SK-N-MC (cell line): ENCODE measurements around the gene UGP2.

Experiments used
- DNase-seq: peaks from one replicate; pipeline ENCODE4 v3.0.0-alpha.2; 2011; ENCODE audit warnings: low read depth, low spot score
- H3K27ac ChIP-seq: fragments of 200-600 bp; sonication (generic); 2 replicates; pipeline ENCODE4 v1.5.1; 2016; ENCODE audit warnings: mixed run types
- H3K36me3 ChIP-seq: fragments of 200-600 bp; sonication (generic); 2 replicates; pipeline ENCODE4 v1.6.1; 2017; ENCODE audit warnings: antibody characterized with exemption, low read length, mixed read lengths; ENCODE audit not compliant: insufficient read depth
- H3K4me3 ChIP-seq: fragments of 200-600 bp; sonication (generic); 2 replicates; pipeline ENCODE4 v1.5.1; 2016
- H3K9ac ChIP-seq: fragments of 200-600 bp; sonication (generic); 2 replicates; pipeline ENCODE4 v1.8.0; 2017; ENCODE audit warnings: mixed run types, mixed read lengths; ENCODE audit not compliant: insufficient read length
- H3K9me3 ChIP-seq: fragments of 200-600 bp; sonication (generic); 2 replicates; pipeline ENCODE4 v1.6.1; 2017; ENCODE audit warnings: low read depth, mild to moderate bottlenecking, antibody characterized with exemption, low read length, moderate library complexity, mixed read lengths
- EZH2 ChIP-seq: fragments of 200-600 bp; sonication (generic); IDR thresholded peaks from one replicate; pipeline ENCODE4 v1.6.1; 2017; ENCODE audit warnings: antibody characterized with exemption
- FOXP2 ChIP-seq: optimal IDR thresholded peaks from 2 replicates; pipeline ENCODE3; 2011; ENCODE audit warnings: mild to moderate bottlenecking, moderate library complexity; ENCODE audit not compliant: insufficient read depth; ENCODE audit errors: extremely low read length, control extremely low read depth
- POLR2AphosphoS5 ChIP-seq: IDR thresholded peaks from 2 replicates; pipeline ENCODE4 v1.6.1; 2012; ENCODE audit warnings: mild to moderate bottlenecking, low read depth, low read length, borderline replicate concordance

Gene UGP2

DNA sequence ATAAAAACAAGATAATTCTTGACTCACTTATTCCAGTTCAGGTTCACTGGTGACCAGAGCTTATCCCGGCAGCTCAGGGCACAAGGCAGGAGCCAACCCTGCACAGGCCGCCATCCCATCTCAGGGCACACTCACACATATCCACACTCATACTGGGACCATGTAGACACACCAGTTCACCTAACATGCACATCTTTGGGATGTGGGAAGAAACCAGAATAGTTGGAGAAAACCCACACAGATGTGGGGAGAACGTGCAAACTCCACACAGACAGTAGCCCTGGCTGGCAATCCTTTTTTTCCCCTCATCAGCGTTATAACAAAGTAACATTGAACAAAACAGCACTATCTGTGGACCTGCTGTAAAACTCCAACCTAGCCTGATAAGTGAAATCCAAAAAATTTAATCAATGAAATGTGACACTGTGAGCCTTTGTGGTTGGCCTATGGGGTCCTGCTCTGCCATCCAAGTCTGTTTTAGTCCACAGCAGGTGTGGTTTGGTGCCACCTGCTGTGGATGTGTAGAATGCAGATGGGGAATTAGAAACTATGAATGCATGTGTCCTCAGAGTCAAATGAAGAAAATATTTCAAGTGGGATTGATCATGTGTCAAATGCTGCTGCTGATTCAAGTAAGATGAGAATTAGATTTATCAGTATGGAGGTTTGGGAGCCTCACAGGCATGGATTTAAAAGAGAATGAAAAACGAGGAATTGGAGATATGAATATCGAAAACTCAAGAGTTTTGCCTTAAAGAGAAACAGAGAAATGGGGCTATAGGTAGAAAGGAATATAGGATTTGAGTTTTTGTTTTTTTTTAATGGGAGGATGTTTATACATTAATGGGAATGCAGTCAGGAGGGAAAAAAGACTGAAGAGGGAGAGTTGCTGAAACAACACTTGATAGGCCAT lies 47.0 kb downstream of the UGP2 start:
- DNase-seq = peak; percentile 5
- H3K9me3 ChIP-seq = no peaks in the 10 kb centered on the region
- no peak overlapping the region for H3K9ac ChIP-seq
- TF ChIP-seq EZH2 = no peak
- H3K36me3 ChIP-seq = peaks cover 74% of the 10 kb centered on the region
- H3K27ac ChIP-seq = no peak overlapping the region
- H3K4me3 ChIP-seq = no peak overlapping the region

DNA sequence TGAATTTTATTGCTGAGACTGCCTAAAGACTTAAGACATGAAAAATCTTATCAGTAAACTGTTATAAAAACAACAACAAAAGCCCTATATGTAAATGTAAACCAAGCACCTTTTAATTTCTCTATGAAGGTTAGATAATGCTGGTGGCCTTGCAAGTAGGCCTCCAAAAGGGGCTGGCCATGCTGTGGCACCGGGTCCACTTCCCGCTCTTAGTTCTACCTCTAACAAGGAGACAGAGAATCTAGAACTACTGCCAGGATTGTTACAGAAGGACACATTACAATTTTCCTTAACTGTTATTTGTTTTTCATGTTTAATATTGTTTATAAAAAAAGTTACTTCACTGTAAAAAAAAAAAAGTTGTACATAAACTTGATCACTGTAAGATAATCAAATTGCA lies 49.0 kb downstream of the UGP2 start:
- H3K36me3 ChIP-seq = peaks cover 69% of the 10 kb centered on the region
- H3K9ac ChIP-seq = no peak overlapping the region
- TF ChIP-seq EZH2 (no peak), POLR2AphosphoS5 (no peak), FOXP2 (no peak)
- no peak for DNase-seq
- no peak overlapping the region for H3K4me3 ChIP-seq
- H3K27ac ChIP-seq = no peak overlapping the region
- H3K9me3 ChIP-seq = no peaks in the 10 kb centered on the region

DNA sequence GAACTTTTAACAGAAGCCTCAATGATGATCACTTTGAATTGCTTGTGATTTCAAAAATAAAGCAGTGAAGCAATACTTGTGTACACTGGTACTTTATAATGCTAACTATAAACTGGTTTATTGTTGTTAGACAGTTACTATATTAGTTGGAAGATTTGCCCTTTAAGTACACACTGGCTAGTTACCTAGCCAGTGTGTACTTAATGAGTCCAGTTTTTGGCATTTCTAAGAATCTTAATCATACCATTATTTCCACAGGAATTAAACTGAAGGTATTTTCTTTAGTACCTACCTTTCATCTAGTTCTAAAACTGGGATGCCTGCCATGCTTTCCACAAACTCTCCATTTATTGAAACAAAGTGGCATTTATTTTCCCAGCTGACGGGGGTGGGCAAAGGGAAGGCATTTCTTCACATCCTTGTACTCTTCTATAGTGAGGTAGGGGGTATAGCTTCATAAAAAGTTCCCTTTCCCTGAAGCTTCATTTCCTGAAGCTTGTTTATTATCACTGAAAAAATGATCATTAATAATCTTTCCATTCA lies 49.9 kb downstream of the UGP2 start:
- peaks cover 66% of the 10 kb centered on the region for H3K36me3 ChIP-seq
- DNase-seq = no peak
- no peak overlapping the region for H3K4me3 ChIP-seq
- no peaks in the 10 kb centered on the region for H3K9me3 ChIP-seq
- no peak overlapping the region for H3K27ac ChIP-seq
- TF ChIP-seq EZH2 (no peak), POLR2AphosphoS5 (no peak), FOXP2 (no peak)
- H3K9ac ChIP-seq = no peak overlapping the region

DNA sequence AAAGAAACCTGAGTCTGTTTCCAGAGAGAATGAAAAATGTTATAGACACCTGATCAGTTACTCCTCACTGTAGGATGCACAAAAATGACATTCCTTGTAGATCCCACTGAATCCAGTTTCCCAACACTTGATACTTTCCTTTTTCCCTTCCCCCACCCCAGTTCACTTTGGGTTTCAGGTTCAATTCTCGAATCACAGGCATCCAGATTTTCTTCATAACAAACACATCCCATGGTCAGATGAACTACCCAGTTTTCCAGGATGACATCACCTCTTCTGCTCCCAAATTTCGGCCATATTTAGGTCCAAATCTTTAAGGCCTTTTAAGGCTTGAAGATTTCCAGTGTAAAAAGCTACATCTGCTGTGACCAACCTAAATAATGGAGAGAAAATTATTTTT lies 51.5 kb downstream of the UGP2 start:
- no peak for DNase-seq
- Histone ChIP-seq H3K27ac (no peak overlapping the region), H3K9ac (no peak overlapping the region), H3K4me3 (no peak overlapping the region), H3K9me3 (no peaks in the 10 kb centered on the region), H3K36me3 (peaks cover 63% of the 10 kb centered on the region)
- TF ChIP-seq FOXP2 (no peak), POLR2AphosphoS5 (no peak), EZH2 (no peak)

DNA sequence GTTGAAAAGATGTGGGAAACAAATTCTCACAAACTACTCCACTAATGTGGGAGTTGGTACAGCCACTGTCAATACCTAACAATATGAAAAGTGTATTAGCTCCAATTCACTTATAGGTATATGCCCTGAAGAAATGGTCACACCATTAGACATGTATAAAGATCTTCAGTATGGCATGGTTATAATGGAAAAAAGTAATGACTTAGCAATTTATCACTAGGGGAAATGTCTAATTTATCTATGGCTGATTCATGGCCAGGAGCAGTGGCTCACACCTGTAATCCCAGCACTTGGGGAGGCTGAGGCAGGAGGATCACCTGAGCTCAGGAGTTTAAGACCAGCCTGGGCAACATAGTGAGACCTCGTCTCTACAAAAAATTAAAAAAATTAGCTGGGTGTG lies 52.5 kb downstream of the UGP2 start:
- no peak overlapping the region for H3K4me3 ChIP-seq
- H3K36me3 ChIP-seq = peaks cover 68% of the 10 kb centered on the region
- TF ChIP-seq FOXP2 = no peak
- no peak for TF ChIP-seq EZH2
- TF ChIP-seq POLR2AphosphoS5 = no peak
- DNase-seq = no peak
- no peak overlapping the region for H3K9ac ChIP-seq
- no peak overlapping the region for H3K27ac ChIP-seq
- no peaks in the 10 kb centered on the region for H3K9me3 ChIP-seq

DNA sequence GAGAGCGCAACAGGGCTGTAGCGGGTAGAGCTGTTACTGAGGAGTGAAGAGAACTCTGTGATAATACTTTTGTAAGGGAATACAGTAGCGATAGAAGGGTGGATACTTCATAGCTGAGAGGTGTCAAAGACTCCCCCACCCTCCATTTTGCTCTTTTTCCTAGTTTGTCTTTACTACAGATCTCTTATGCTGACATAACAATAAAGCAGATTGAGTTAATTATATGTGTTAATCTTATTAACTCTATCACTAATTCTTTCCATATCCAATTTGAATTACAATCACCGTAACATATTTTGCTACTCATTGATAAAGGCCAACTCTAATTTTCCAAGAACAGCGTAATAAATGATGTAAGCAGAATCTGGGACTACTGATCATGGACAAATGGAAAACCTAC lies 57.1 kb downstream of the UGP2 start:
- no peak overlapping the region for H3K9ac ChIP-seq
- no peak overlapping the region for H3K4me3 ChIP-seq
- no peak overlapping the region for H3K27ac ChIP-seq
- no peak for DNase-seq
- H3K36me3 ChIP-seq = peaks cover 62% of the 10 kb centered on the region
- H3K9me3 ChIP-seq = peaks cover 15% of the 10 kb centered on the region; the same call in 1 of the 2 replicates
- no peak for TF ChIP-seq POLR2AphosphoS5
- no peak for TF ChIP-seq EZH2
- TF ChIP-seq FOXP2 = no peak

DNA sequence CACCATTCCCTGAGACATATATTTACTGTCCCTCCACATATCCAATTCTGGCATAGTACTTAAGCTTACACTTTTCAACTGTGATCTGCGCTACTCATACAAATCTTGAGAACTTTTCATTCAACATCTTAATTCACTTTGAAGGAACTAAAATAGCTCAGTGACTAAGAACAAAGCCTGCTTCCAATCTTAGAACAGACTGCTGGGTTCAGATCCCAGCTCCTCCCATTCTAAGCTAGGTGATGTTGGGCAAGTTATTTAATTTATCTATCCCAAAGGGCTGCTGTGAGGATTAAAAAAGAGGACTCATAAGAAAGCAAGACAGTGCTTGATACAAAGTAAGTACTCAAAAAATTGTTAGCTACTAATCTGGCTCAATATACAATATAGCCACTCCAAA lies 57.9 kb downstream of the UGP2 start:
- Histone ChIP-seq H3K27ac (no peak overlapping the region), H3K4me3 (no peak overlapping the region), H3K36me3 (peaks cover 58% of the 10 kb centered on the region), H3K9me3 (peaks cover 17% of the 10 kb centered on the region; the same call in 1 of the 2 replicates), H3K9ac (no peak overlapping the region)
- no peak for TF ChIP-seq FOXP2
- no peak for DNase-seq

DNA sequence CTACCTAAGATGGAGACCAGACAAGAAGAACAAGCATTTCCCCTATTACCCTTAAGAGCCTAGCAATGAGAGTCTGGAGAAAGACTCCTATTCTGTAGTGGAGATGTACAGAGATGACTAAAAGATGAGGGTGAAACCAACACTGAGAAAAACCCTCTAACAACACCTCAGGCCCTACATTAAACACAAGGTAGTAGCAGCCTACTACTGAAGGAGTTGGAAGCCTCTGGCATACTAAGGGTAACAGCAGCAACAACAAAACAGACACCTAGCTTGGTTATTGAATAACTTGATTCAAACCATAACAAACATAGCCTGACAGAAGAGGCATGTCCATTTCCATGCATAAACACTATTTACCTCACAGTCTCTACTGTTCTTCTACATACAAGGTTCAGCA lies 60.5 kb downstream of the UGP2 start:
- Histone ChIP-seq H3K4me3 (no peak overlapping the region), H3K27ac (no peak overlapping the region), H3K9ac (no peak overlapping the region), H3K36me3 (peaks cover 58% of the 10 kb centered on the region), H3K9me3 (peaks cover 17% of the 10 kb centered on the region; the same call in 1 of the 2 replicates)
- DNase-seq = no peak
- no peak for TF ChIP-seq POLR2AphosphoS5
- TF ChIP-seq EZH2 = no peak
- TF ChIP-seq FOXP2 = no peak

DNA sequence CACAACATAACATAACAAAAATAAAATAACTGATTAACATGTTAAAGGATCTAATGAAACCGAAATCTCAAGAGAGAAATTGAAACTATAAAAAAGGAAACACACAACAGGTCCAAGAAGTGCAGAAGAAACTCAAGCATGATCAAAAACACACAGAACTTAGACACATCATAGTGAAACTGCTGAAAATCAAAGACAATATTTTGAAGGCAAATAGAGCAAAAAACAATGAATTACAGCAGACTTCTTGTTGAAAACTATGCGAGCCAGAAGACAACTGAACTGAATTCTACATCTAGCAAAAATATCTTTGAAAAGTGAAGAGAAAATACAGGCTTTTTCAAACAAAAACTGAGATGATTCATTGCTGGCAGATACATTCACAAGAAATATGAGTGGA lies 61.3 kb downstream of the UGP2 start:
- peaks cover 50% of the 10 kb centered on the region for H3K36me3 ChIP-seq
- no peak for TF ChIP-seq POLR2AphosphoS5
- no peak for TF ChIP-seq EZH2
- no peak for TF ChIP-seq FOXP2
- H3K9ac ChIP-seq = no peak overlapping the region
- H3K9me3 ChIP-seq = peaks cover 17% of the 10 kb centered on the region; the same call in 1 of the 2 replicates
- DNase-seq = no peak
- H3K27ac ChIP-seq = no peak overlapping the region
- H3K4me3 ChIP-seq = no peak overlapping the region

DNA sequence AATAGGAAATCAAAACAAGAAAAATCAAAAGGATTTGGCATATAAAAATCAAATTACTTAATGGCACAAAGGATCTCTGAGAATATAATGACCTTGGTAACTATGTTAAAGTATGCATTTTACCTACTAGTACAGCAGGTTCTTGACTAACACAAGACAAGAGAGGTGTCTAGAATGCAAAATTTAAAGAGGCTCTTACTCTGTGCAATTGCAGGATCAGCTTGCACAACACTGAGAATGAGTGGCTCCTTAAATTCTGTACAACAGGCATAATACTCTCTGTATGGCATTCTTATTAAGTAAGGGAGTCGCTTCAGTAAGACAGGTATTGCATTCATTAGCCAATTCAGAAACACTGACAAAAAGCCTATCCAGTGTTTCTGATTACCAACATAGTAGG lies 72.6 kb downstream of the UGP2 start:
- Histone ChIP-seq H3K9me3 (no peaks in the 10 kb centered on the region), H3K36me3 (peaks cover 26% of the 10 kb centered on the region)
- no peak for DNase-seq

More for the DNA sequence above, 72.6 kb downstream of the UGP2 start:
- H3K27ac ChIP-seq = no peak overlapping the region
- TF ChIP-seq POLR2AphosphoS5 (no peak), FOXP2 (no peak), EZH2 (no peak)
- no peak overlapping the region for H3K9ac ChIP-seq
- no peak overlapping the region for H3K4me3 ChIP-seq
